ENCODE results near the gene ANKRD13A.
"Not testable (repeated sequence)": the region's sequence is repeated elsewhere in the genome, so short reads cannot be mapped to it uniquely, and the experiment has no call there.

Gene ANKRD13A

DNA sequence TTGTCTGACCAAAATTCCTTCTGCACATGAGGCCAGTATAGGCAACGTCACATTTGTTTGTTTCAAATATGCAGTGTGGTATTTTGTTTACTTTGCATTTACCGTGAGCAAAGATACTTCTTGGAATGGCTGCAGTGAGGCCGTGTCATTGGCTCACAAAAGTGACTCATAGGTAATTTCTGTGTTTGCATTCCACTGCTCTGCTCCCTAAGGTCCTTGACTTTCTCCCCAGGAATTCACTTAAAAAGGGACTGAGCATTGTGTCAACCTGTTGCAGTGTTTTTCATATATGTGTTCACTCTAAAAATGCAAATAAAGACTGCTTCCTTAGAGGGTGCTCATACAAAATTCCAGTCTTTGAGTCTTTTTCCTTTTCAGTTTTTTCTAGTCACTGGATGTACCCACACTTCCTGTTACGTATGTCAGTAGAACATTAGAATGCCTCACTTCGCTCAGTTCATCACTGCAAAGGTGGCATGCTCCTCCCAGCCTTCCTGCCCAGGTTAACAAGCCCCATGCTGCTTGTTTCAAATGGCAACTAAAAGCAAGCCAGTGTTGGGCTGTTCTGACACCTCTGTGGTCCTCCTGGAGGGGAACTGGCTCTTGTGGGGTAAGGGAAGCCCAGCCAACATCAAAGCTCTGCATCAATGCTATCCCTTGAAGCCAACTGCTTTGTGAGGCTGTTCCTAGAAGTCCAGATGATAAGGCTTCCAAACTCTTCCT, 40.0 kb downstream of the ANKRD13A start:
- peak; percentile 91 for DNase-seq (ENCODE audit: low read depth, low spot score)
- in situ Hi-C loops (cut with HindIII; ENCODE audit: low sequenced_read_pairs) = no loop called here
- TF ChIP-seq, protein P1, sequence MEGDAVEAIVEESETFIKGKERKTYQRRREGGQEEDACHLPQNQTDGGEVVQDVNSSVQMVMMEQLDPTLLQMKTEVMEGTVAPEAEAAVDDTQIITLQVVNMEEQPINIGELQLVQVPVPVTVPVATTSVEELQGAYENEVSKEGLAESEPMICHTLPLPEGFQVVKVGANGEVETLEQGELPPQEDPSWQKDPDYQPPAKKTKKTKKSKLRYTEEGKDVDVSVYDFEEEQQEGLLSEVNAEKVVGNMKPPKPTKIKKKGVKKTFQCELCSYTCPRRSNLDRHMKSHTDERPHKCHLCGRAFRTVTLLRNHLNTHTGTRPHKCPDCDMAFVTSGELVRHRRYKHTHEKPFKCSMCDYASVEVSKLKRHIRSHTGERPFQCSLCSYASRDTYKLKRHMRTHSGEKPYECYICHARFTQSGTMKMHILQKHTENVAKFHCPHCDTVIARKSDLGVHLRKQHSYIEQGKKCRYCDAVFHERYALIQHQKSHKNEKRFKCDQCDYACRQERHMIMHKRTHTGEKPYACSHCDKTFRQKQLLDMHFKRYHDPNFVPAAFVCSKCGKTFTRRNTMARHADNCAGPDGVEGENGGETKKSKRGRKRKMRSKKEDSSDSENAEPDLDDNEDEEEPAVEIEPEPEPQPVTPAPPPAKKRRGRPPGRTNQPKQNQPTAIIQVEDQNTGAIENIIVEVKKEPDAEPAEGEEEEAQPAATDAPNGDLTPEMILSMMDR (IDR thresholded peaks at IDR 0.05; ENCODE audit: low read depth, low read length) = no peak
- H3K4me3 ChIP-seq (ENCODE audit: low read depth, low read length) = no peak overlapping the region

DNA sequence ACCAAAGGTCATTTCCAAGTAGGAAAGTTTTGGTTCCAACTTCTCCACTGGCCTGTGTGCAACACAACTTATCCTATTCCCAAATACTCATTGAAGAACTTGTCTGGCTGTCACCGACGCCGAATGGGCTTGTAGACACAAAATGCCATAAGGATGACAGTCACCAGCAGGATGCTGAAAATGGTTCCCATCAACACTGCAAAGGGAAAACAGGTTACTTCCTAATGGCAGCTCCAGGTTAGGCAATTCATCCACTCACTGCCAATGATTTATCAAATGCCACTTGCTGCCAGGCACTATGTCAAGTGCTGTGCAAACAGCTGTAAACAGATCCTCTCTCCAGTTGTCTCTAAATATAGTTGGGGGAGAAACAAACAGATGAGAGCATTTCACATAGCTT, 43.0 kb downstream of the ANKRD13A start:
- no peak overlapping the region for H3K4me3 ChIP-seq (ENCODE audit: low read depth, low read length)
- TF ChIP-seq, protein P1 (IDR thresholded peaks at IDR 0.05; ENCODE audit: low read depth, low read length) = no peak
- in situ Hi-C loops (cut with HindIII; ENCODE audit: low sequenced_read_pairs) = no loop called here
- no peak for DNase-seq (ENCODE audit: low read depth, low spot score)

DNA sequence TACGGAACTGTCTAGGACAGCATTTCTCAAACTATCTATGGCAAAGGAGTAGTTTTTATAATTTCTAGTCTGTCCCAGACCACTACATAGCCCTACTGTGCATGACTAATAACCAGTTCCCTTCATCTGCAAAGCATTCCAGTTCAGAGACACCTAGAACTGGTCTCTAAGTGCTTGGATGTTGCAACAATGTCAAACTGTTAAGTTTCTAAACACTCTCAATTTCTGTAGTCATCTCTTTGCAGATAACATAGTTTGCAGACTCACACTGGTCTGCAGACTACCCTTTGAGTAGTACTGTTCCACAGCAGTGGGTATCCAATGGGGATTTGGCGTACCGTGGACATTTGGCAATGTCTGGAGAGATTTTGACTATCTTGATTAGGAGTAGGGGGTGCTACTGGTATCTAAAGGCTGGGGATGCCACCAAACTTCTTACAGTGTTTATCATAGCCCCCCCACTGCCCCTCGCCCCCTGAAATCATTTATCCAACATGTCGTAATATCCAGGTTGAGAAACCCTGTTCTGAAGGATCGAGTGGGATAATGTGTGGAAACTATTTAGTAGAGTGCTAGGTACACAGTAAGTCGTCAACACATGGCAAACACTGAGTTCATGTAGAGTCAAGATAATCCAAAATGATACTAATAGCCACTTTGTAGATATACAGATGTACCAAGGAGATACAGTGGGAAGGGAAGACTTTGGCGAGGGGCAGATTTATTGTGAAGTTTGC, 47.4 kb downstream of the ANKRD13A start:
- H3K4me3 ChIP-seq (ENCODE audit: low read depth, low read length) = no peak overlapping the region
- TF ChIP-seq, protein P1 (IDR thresholded peaks at IDR 0.05; ENCODE audit: low read depth, low read length) = no peak

DNA sequence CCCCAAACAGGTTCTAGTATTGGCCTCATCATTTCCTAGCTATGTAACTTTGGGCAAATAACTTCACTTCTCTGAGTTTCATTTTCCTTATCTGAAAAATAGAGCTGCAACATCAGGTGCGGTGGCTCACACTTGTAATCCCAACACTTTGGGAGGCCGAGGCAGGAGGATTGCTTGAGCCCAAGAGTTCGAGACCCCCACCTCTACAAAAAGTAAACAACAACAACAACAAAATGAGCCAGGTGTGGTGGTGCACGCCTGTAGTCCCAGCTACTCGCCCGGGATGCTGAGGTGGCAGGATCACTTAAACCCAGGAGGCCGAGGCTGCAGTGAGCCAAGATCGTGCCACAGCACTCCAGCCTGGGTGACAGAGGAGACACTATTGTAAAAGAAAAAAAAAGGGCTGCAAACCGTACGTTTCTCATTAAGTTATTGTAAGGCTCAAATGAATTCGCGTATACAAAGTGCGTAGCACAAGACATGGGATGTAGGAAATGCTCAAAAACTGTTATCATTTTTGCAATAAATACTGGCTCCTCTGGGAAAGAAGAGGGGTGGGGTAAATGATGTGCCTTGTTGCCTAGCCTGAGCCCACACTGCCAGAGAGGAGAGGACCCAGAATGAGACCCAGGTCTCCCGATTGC, 48.2 kb downstream of the ANKRD13A start:
- peak overlapping the region; percentile 83 for H3K4me3 ChIP-seq (ENCODE audit: low read depth, low read length)
- DNase-seq (ENCODE audit: low read depth, low spot score) = no peak
- in situ Hi-C loops (cut with HindIII; ENCODE audit: low sequenced_read_pairs) = no loop called here
- TF ChIP-seq, protein P1 (IDR thresholded peaks at IDR 0.05; ENCODE audit: low read depth, low read length) = no peak

More for the DNA sequence above, 47.4 kb downstream of the ANKRD13A start:
- DNase-seq (ENCODE audit: low read depth, low spot score) = no peak
- in situ Hi-C loops (cut with HindIII; ENCODE audit: low sequenced_read_pairs) = no loop called here

DNA sequence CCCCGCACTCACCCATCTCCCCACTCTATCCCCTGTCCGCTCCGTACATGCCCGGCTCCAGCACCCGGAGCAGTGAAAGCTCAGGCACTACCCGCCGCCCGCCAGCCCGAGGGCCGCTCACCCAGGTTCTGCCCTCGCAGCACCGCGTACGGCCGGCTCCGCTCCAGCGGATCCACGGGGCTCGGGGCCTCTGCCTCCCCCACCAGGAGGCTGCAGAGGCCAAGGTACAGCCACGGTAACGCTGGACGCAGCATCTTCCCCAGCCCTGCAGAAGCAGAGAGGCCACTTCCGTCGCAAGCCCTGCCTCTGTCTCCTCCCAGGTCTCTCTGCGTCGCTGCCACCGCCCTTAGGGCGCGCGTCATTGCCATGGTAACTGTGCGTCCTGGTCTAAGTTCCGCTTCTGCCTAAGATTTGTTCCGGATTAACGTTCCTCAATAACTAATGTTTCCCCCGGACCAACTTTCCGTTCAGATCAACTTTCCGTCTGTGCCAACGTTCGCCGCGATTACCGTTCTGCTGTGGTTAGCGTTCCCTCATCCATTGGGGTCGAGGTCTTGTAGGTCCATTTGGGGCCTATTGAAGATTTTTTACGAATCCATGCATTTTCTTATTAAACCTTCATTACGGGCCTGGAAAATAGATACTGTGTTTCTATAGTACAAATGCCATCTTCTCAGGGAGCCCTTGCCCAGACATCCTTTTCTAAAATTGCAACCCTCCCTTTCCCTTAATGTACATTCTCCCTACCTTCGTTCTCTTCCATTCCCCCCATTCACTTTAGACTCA, 49.2 kb downstream of the ANKRD13A start, which contains the start of gene C12orf76:
Gene C12orf76 (minus strand): TSS at position 281 of the 786 bp plus-strand sequence. CDS start 27 bp downstream, at position 254.
- peak within 1 kb of the TSS; percentile 83 for H3K4me3 ChIP-seq (ENCODE audit: low read depth, low read length)
- in situ Hi-C loops (cut with HindIII; ENCODE audit: low sequenced_read_pairs) = no loop called here
- TF ChIP-seq, protein P1 (IDR thresholded peaks at IDR 0.05; ENCODE audit: low read depth, low read length) = no peak
- DNase-seq (ENCODE audit: low read depth, low spot score) = peak; percentile 97

DNA sequence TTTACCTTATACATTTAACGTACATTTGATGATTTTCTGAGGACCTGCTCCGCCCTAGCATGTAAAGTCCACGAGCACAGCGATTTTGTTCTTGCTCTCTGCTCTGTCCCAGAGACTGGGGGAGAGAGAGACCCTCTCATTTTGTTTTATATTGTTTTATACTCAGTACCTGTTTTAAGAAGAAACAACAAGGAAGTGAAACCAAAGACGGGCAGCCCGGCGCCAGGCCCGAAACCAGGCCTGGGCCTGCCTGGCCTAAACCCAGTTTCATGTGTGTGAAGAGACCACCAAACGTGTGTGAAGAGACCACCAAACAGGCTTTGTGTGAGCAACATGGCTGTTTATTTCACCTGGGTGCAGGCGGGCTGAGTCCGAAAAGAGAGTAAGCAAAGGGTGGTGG, 49.8 kb downstream of the ANKRD13A start:
- H3K4me3 ChIP-seq (ENCODE audit: low read depth, low read length) = peak overlapping the region; percentile 83
- DNase-seq (ENCODE audit: low read depth, low spot score); in situ Hi-C loops (cut with HindIII; ENCODE audit: low sequenced_read_pairs): not testable (repeated sequence)

DNA sequence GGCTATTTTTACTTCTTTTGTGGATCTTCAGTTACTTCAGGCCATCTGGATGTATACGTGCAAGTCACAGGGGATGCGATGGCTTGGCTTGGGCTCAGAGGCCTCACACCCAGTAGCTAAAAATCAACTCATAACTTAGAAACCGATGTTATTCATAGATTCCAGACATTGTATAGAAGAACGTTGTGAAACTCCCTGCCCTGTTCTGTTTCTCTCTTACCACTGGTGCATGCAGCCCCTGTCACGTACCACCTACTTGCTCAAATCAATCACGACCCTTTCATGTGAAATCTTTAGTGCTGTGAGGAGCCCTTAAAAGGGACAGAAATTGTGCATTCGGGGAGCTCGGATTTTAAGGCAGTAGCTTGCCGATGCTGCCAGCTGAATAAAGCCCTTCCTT, 50.4 kb downstream of the ANKRD13A start:
- DNase-seq (ENCODE audit: low read depth, low spot score); in situ Hi-C loops (cut with HindIII; ENCODE audit: low sequenced_read_pairs); H3K4me3 ChIP-seq (ENCODE audit: low read depth, low read length): not testable (repeated sequence)

Data from astrocyte of the spinal cord (primary cell).